Uterus (tissue), 2 donors: ENCODE measurements around the gene ASTN1.

Experiments
- POLR2A ChIP-seq, 2 donors: fragments of 450-650 bp; IDR thresholded peaks; one replicate each; pipeline ENCODE4 v1.6.1; 2016; ENCODE audit warnings: antibody characterized with exemption in 2 of 2, mild to moderate bottlenecking in 1 of 2, moderate library complexity in 1 of 2
- TF ChIP-seq, protein P1 (sequence below), 4 experiments: fragments of 200-600 bp in 2 of 4; fragments of 450-650 bp in 2 of 4; sonication (generic) in 2 of 4; IDR thresholded peaks; one replicate each; pipeline ENCODE4 v1.5.1; 2016 to 2019; ENCODE audit warnings: antibody characterized with exemption in 4 of 4, mild to moderate bottlenecking in 2 of 4, moderate library complexity in 1 of 4

DNA sequence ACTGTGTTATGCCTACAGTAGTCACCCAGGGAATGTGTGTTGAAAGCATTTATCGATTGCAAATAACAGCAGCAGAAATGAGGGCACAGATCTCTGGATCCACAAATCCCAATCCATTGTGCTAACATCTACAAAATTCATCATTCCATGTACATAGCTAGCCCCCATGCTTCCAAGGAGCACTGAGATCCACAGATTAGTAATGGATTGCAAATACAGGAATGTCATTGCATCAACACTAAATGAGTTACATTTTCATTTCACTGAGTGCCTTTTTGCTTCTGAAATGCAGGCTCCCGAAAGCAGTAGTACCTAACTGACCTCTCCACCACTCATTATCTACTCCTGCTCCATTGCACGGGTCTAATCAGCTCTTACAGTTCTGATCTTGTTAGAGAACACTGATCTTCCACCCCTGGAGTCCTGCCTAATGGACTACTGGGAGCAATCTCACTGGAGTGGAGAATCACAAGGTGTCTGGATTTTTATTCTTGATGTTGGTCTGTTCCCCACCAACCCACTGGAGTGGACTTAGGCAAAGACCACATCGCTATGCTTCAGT, 30.5 kb downstream of the ASTN1 start:
- TF ChIP-seq, protein P1, sequence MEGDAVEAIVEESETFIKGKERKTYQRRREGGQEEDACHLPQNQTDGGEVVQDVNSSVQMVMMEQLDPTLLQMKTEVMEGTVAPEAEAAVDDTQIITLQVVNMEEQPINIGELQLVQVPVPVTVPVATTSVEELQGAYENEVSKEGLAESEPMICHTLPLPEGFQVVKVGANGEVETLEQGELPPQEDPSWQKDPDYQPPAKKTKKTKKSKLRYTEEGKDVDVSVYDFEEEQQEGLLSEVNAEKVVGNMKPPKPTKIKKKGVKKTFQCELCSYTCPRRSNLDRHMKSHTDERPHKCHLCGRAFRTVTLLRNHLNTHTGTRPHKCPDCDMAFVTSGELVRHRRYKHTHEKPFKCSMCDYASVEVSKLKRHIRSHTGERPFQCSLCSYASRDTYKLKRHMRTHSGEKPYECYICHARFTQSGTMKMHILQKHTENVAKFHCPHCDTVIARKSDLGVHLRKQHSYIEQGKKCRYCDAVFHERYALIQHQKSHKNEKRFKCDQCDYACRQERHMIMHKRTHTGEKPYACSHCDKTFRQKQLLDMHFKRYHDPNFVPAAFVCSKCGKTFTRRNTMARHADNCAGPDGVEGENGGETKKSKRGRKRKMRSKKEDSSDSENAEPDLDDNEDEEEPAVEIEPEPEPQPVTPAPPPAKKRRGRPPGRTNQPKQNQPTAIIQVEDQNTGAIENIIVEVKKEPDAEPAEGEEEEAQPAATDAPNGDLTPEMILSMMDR (IDR thresholded peaks at IDR 0.05), result no peak
- TF ChIP-seq POLR2A (IDR thresholded peaks at IDR 0.05), result no peak
